ENCODE results near the gene OAS1. TPM values are rescaled to one million over a fixed set of nuclear protein-coding genes. Genes with fewer than 3 reads are reported as not detected.
"Not testable (repeated sequence)": the region's sequence is repeated elsewhere in the genome, so short reads cannot be mapped to it uniquely, and the experiment has no call there.

OAS1 gene
- polyA plus RNA-seq, 1 experiment, result 0.19 TPM

- POLR2A ChIA-PET, result no interaction called here
- no peaks in the 10 kb centered on the region for H3K9me3 ChIP-seq (ENCODE audit: control insufficient read depth, insufficient read depth, low read length)
- CTCF ChIA-PET, result no interaction called here
- no peak for DNase-seq (ENCODE audit: low read depth, low spot score)
- H3K27ac ChIP-seq (ENCODE audit: low read depth, low read length), result no peak overlapping the region
- no peak overlapping the region for H3K4me3 ChIP-seq (ENCODE audit: low read depth, low read length)
- no peak for TF ChIP-seq CTCF (IDR thresholded peaks at IDR 0.05; ENCODE audit: low read depth, low read length)
- H3K27me3 ChIP-seq (ENCODE audit: control insufficient read depth, insufficient read depth, low read length), result no peaks in the 10 kb centered on the region
Measured at GRCh38 chr12:112950701-112951100, 43.9 kb downstream of the OAS1 start.

GRCh38 chr12:112957125-112957524 lies 50.4 kb downstream of the OAS1 start:
- H3K4me3 ChIP-seq (ENCODE audit: low read depth, low read length); DNase-seq (ENCODE audit: low read depth, low spot score); POLR2A ChIA-PET; H3K27me3 ChIP-seq (ENCODE audit: control insufficient read depth, insufficient read depth, low read length); H3K9me3 ChIP-seq (ENCODE audit: control insufficient read depth, insufficient read depth, low read length); H3K27ac ChIP-seq (ENCODE audit: low read depth, low read length): not testable (repeated sequence)
- CTCF ChIA-PET, result interaction anchor here (1.1 kb wide), 1 partner anchor 57 kb away, joined by 3 read pairs; no protein-coding TSS in a partner anchor

DNA sequence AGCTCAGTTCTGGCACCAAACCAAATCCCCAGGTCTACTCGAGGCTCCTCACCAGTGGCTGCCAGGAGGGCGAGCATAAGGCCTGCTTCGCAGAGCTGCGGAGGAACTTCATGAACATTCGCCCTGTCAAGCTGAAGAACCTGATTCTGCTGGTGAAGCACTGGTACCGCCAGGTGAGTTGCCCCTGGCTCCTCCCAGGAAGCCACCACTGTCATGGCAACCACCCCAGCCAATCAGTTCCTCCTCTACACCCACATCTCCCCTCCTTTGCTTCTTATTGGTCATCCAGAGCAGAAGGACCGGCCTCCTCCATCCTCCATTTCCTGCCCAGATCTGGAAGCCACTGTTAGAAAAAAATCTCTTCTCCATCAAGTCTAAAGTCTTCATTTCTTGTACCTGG lies 54.3 kb downstream of the OAS1 start:
- CTCF ChIA-PET, result interaction anchor here (1.5 kb wide), 1 partner anchor 32 kb away, joined by 4 read pairs; no protein-coding TSS in a partner anchor
- Histone ChIP-seq H3K9me3 (ENCODE audit: control insufficient read depth, insufficient read depth, low read length) (no peaks in the 10 kb centered on the region; the same call in 1 of the 2 replicates), H3K27ac (ENCODE audit: low read depth, low read length) (no peak overlapping the region), H3K27me3 (ENCODE audit: control insufficient read depth, insufficient read depth, low read length) (no peaks in the 10 kb centered on the region), H3K4me3 (ENCODE audit: low read depth, low read length) (no peak overlapping the region)
- TF ChIP-seq CTCF (IDR thresholded peaks at IDR 0.05; ENCODE audit: low read depth, low read length), result no peak
- POLR2A ChIA-PET, result no interaction called here
- no peak for DNase-seq (ENCODE audit: low read depth, low spot score)

- DNase-seq (ENCODE audit: low read depth, low spot score), result no peak
- TF ChIP-seq CTCF (IDR thresholded peaks at IDR 0.05; ENCODE audit: low read depth, low read length), result no peak
- ChIA-PET CTCF (interaction anchor here (1.5 kb wide), 1 partner anchor 31 kb away, joined by 4 read pairs; no protein-coding TSS in a partner anchor), POLR2A (no interaction called here)
- Histone ChIP-seq H3K27ac (ENCODE audit: low read depth, low read length) (no peak overlapping the region), H3K27me3 (ENCODE audit: control insufficient read depth, insufficient read depth, low read length) (no peaks in the 10 kb centered on the region), H3K4me3 (ENCODE audit: low read depth, low read length) (no peak overlapping the region), H3K9me3 (ENCODE audit: control insufficient read depth, insufficient read depth, low read length) (no peaks in the 10 kb centered on the region; the same call in 1 of the 2 replicates)
Measured at GRCh38 chr12:112961536-112961935, 54.8 kb downstream of the OAS1 start.

DNA sequence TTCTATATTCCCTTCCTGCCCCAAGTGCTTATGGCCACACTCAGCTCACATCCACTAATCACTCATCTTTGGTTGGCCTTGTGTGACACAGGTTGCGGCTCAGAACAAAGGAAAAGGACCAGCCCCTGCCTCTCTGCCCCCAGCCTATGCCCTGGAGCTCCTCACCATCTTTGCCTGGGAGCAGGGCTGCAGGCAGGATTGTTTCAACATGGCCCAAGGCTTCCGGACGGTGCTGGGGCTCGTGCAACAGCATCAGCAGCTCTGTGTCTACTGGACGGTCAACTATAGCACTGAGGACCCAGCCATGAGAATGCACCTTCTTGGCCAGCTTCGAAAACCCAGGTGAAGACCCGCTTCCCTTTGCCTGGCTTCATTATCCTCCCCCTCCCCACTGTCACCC lies 55.8 kb downstream of the OAS1 start:
- ChIA-PET POLR2A (no interaction called here), CTCF (interaction anchor here (1.0 to 1.4 kb wide), 2 partner anchors 17 to 31 kb away, joined by 3 to 4 read pairs; no protein-coding TSS in a partner anchor)
- no peak overlapping the region for H3K4me3 ChIP-seq (ENCODE audit: low read depth, low read length)
- H3K9me3 ChIP-seq (ENCODE audit: control insufficient read depth, insufficient read depth, low read length), result no peaks in the 10 kb centered on the region; the same call in 1 of the 2 replicates
- TF ChIP-seq CTCF (IDR thresholded peaks at IDR 0.05; ENCODE audit: low read depth, low read length), result no peak
- no peak overlapping the region for H3K27ac ChIP-seq (ENCODE audit: low read depth, low read length)
- no peaks in the 10 kb centered on the region for H3K27me3 ChIP-seq (ENCODE audit: control insufficient read depth, insufficient read depth, low read length)
- DNase-seq (ENCODE audit: low read depth, low spot score), result no peak

Measured in AG04450 (cell line).